Thyroid gland (tissue), 4 donors: ENCODE data around the gene CAMTA1.

Experiments
- CTCF ChIP-seq, 6 experiments: fragments of 200-600 bp in 3 of 6; fragments of 450-650 bp in 3 of 6; sonication (generic) in 3 of 6; IDR thresholded peaks; one replicate each; pipeline ENCODE4 v1.5.1; 2016 to 2019; ENCODE audit warnings: antibody characterized with exemption in 6 of 6, mild to moderate bottlenecking in 2 of 6, inconsistent platforms in 1 of 6, moderate library complexity in 1 of 6
- POLR2A ChIP-seq, 2 donors: fragments of 450-650 bp; IDR thresholded peaks; one replicate each; pipeline ENCODE4 v1.6.1; 2017; ENCODE audit warnings: antibody characterized with exemption in 2 of 2, mild to moderate bottlenecking in 2 of 2, moderate library complexity in 1 of 2

- TF ChIP-seq CTCF (IDR thresholded peaks at IDR 0.05): no peak
- TF ChIP-seq POLR2A (IDR thresholded peaks at IDR 0.05): no peak
Measured at GRCh38 chr1:7609311-7609994, 824.2 kb downstream of the CAMTA1 start.
